ENCODE results near the gene L1CAM.

DNA sequence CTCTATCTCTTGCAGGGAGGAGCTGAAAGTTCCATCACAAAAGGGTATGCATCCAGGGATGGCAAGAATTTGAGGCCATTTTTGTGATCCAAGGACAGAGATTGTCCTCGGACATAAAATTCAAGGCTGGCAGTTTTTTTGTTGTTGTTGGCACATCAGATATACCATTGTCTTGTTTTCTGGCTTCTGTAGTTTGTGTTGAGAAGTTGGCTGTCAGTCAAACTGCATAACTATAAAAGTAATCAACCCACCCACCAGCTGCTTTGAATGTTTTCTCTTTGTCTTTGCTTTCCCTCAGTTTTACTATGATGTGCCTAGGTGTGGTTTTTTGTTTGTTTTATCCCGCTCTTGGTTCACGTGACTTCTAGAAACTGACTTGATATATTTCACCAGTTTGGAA is 34.0 kb downstream of the L1CAM start:
- TF ChIP-seq CTCF (IDR thresholded peaks at IDR 0.05; ENCODE audit: insufficient read depth, low read length, poor library complexity, severe bottlenecking): no peak
- TF ChIP-seq EZH2phosphoT487 (conservative IDR thresholded peaks at IDR 0.05; ENCODE audit: low read length): no peak
